Stimulated activated naive CD8-positive, alpha-beta T cell treated with anti-CD3 and anti-CD28 coated beads, Interleukin-15, Interleukin-2, amounts not matched to agents 100 ng/mL and 50 ng/mL, for 24 hours (primary cell): Measurements from ENCODE around the gene SLC22A14.
"Not testable (repeated sequence)": the region's sequence is repeated elsewhere in the genome, so short reads cannot be mapped to it uniquely, and the experiment has no call there.

ENCODE experiments used
- H3K27ac Mint-ChIP-seq: one replicate; pipeline ENCODE4 v1.8.0; 2021; ENCODE audit warnings: mild to moderate bottlenecking, mixed read lengths
- H3K27me3 Mint-ChIP-seq: one replicate; pipeline ENCODE4 v1.8.0; 2021; ENCODE audit warnings: mixed read lengths
- H3K36me3 Mint-ChIP-seq: one replicate; pipeline ENCODE4 v1.8.0; 2021; ENCODE audit warnings: low read depth, mixed read lengths
- H3K4me1 Mint-ChIP-seq: one replicate; pipeline ENCODE4 v1.8.0; 2021; ENCODE audit warnings: low read depth, mixed read lengths
- H3K4me3 Mint-ChIP-seq: one replicate; pipeline ENCODE4 v1.8.0; 2021; ENCODE audit warnings: mild to moderate bottlenecking, mixed read lengths
- H3K9me3 Mint-ChIP-seq: one replicate; pipeline ENCODE4 v1.8.0; 2021; ENCODE audit warnings: mixed read lengths

SLC22A14 gene

DNA sequence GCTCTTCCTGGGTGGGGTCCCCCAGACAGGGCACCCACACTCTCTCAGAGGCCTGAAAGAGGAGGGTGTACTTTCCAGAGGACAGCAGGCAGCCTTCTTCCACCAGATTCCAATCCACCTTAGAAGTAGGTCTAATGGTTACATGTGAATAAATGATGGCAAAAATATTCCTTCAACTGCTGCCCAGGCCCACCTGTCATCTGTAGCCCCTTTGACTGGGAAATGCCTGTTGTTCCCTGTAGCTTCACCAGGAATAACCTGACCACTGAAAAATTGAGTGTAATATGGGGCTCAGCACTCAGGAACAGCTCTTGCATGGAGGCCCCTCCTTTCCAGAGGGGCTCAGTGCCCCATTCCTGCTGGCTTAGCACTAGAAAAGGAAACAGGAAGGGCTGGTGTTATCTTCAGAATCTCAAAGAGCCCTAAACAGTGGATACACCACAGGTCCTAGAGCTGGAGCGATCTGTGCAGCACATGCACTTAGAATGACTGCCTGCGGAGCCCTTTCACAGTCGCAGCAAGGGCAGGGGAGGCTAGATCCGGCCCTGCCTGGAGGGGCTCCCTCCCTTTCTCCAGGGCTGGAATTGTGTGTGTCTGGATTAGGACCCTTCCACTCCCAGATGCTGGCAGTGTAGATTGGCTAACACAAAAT lies 32.1 kb downstream of the SLC22A14 start:
- Mint-ChIP-seq H3K4me3 (no peak overlapping the region), H3K27ac (no peak overlapping the region), H3K36me3 (no peaks in the 10 kb centered on the region), H3K4me1 (no peaks in the 10 kb centered on the region), H3K9me3 (no peaks in the 10 kb centered on the region), H3K27me3 (no peaks in the 10 kb centered on the region)

- Mint-ChIP-seq H3K27me3 (no peaks in the 10 kb centered on the region), H3K27ac (no peak overlapping the region), H3K9me3 (no peaks in the 10 kb centered on the region), H3K36me3 (no peaks in the 10 kb centered on the region), H3K4me1 (no peaks in the 10 kb centered on the region), H3K4me3 (no peak overlapping the region)
Observed at GRCh38 chr3:38314764-38315487, 32.8 kb downstream of the SLC22A14 start.

DNA sequence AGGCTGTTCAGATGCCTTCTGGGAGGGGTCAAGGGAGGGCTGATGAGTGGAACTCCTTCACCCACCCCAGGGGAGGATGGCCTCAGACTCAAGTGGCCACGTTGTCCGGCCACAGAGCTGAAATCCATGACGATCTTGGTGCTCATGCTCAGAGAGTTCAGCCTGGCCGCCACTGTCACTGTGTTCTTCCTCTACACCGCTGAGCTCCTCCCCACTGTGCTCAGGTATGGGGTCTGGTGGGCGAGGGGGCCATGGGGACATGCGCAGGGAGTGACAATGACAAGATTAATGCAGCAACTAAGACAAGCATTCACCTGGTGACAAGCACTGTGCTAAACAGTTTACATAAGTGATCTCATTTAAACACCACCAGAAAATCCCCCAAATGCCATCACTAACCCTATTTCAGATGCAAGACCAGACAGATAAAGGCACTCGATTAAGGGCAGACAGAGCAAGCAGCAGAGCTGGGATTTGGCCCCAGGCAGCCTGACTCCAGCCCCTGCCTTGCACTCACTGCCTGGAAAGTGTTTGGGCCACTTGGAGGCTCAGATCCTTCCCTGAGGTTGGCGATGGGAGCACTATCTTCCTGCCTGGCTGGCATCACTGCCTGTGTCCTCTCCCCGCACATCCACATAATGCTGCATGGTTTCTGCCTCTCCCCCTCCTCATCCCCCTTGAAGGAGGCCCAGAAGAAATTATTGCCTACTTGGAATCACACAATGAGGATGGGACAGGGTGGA lies 33.6 kb downstream of the SLC22A14 start:
- H3K27ac Mint-ChIP-seq, result no peak overlapping the region
- no peaks in the 10 kb centered on the region for H3K36me3 Mint-ChIP-seq
- H3K4me1 Mint-ChIP-seq, result no peaks in the 10 kb centered on the region
- no peaks in the 10 kb centered on the region for H3K9me3 Mint-ChIP-seq
- H3K4me3 Mint-ChIP-seq, result no peak overlapping the region
- no peaks in the 10 kb centered on the region for H3K27me3 Mint-ChIP-seq

GRCh38 chr3:38316356-38317191 lies 34.5 kb downstream of the SLC22A14 start:
- H3K4me1 Mint-ChIP-seq, result no peaks in the 10 kb centered on the region
- H3K27me3 Mint-ChIP-seq, result no peaks in the 10 kb centered on the region
- no peaks in the 10 kb centered on the region for H3K36me3 Mint-ChIP-seq
- no peaks in the 10 kb centered on the region for H3K9me3 Mint-ChIP-seq
- H3K27ac Mint-ChIP-seq, result no peak overlapping the region
- no peak overlapping the region for H3K4me3 Mint-ChIP-seq

DNA sequence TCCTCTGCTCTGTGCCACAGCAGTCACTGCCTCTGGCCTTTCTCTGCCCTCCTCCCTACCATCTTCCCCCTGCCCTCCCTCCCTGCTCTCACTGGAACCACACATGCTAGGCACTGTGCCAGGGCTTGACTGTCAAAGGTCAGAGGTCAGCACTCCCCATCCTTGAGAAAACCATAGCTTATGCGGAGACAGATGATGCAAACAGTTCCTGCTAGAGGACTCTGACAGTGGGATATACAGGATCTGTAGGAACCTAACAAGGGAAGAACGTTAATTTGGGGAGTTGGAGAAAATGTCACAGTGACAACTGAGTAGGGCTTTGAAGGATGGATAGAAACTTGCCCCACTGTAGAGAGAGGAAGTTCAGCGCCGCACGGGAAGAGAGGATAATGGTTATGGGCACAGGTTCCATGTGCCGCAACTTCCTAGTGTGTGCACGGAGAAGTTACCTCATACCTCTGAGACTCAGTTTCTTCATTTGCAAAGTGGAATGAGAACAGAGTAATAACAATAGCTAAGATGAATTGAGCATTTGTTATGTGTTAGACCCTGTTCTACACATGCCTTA lies 35.2 kb downstream of the SLC22A14 start:
- Mint-ChIP-seq H3K27ac (no peak overlapping the region), H3K9me3 (no peaks in the 10 kb centered on the region), H3K36me3 (no peaks in the 10 kb centered on the region), H3K27me3 (no peaks in the 10 kb centered on the region), H3K4me3 (no peak overlapping the region), H3K4me1 (no peaks in the 10 kb centered on the region)

DNA sequence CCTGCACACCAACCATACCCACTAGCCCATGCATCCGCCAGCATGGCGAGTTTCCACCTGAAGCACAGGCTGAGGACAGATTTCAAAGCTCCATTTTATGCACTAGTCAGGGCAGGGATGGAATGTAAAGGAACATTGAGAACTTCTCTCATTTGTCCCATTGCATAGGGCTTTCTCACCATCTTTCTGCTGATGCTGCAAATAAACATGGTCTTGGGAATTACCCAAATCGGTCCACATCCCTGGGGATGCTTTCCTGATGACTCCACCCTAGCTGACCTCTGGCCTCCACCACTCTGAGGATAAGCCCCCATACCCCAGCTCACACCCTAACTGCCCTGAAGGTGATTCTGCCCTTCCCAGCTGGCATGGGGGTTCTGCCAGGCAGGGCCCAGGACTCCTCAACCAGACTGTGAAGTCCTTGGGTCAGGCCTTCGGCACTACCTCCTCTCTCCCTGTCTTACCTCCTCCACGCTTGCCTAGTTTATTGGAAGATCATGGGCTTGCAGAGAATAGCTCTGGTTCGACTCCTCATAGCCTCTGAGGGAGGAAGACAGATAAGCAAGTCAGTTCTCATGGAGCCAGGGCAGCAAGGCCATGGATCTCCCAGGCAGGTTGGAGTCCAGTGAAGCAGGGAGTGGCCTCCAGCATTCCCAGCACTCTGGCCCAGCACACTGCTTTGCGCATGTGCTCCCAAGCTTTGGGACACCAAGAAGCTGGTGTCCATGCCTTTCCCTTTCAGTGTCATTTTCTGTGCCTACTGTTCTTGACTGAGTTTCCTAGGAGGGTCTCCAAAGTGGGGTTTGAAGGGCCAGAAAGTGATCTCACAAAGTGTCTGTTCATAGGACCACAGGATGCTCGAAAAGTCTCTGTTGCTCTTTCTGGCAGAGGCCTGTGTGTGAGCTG lies 36.9 kb downstream of the SLC22A14 start:
- Mint-ChIP-seq H3K36me3 (no peaks in the 10 kb centered on the region), H3K27ac (no peak overlapping the region), H3K4me1 (no peaks in the 10 kb centered on the region), H3K4me3 (no peak overlapping the region), H3K9me3 (no peaks in the 10 kb centered on the region), H3K27me3 (no peaks in the 10 kb centered on the region)

DNA sequence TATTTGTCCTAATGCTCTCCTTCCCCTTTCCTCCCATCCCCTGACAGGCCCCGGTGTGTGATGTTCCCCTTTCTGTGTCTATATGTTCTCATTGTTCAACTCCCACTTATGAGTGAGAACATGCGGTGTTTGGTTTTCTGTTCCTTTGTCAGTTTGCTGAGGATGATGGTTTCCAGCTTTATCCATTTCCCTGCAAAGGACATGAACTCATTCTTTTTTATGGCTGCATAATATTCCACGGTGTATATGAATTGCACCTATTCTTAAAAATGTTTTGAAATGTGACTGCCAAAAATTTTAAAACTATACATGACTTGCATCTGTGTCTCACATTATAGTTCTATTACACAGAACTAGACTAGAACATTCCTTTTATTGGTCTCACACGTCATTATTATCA lies 38.5 kb downstream of the SLC22A14 start:
- H3K4me3 Mint-ChIP-seq, H3K4me1 Mint-ChIP-seq, H3K27me3 Mint-ChIP-seq, H3K36me3 Mint-ChIP-seq, H3K27ac Mint-ChIP-seq, H3K9me3 Mint-ChIP-seq: not testable (repeated sequence)

GRCh38 chr3:38323060-38323459 lies 41.0 kb downstream of the SLC22A14 start:
- no peak overlapping the region for H3K27ac Mint-ChIP-seq
- peaks cover 4% of the 10 kb centered on the region for H3K27me3 Mint-ChIP-seq
- no peaks in the 10 kb centered on the region for H3K9me3 Mint-ChIP-seq
- H3K4me3 Mint-ChIP-seq, result no peak overlapping the region
- H3K36me3 Mint-ChIP-seq, result no peaks in the 10 kb centered on the region
- no peaks in the 10 kb centered on the region for H3K4me1 Mint-ChIP-seq

GRCh38 chr3:38325256-38325655 lies 43.2 kb downstream of the SLC22A14 start:
- no peak overlapping the region for H3K4me3 Mint-ChIP-seq
- H3K27me3 Mint-ChIP-seq, result peaks cover 4% of the 10 kb centered on the region
- H3K36me3 Mint-ChIP-seq, result no peaks in the 10 kb centered on the region
- no peak overlapping the region for H3K27ac Mint-ChIP-seq
- H3K9me3 Mint-ChIP-seq, result no peaks in the 10 kb centered on the region
- no peaks in the 10 kb centered on the region for H3K4me1 Mint-ChIP-seq

- Mint-ChIP-seq H3K36me3 (no peaks in the 10 kb centered on the region), H3K27ac (no peak overlapping the region), H3K4me1 (no peaks in the 10 kb centered on the region), H3K9me3 (no peaks in the 10 kb centered on the region), H3K4me3 (no peak overlapping the region), H3K27me3 (peaks cover 4% of the 10 kb centered on the region)
Observed at GRCh38 chr3:38327335-38328009, 45.4 kb downstream of the SLC22A14 start.

GRCh38 chr3:38331257-38332022 lies 49.3 kb downstream of the SLC22A14 start:
- Mint-ChIP-seq H3K36me3 (no peaks in the 10 kb centered on the region), H3K9me3 (no peaks in the 10 kb centered on the region), H3K4me1 (no peaks in the 10 kb centered on the region), H3K4me3 (no peak overlapping the region), H3K27me3 (no peaks in the 10 kb centered on the region), H3K27ac (no peak overlapping the region)

- no peaks in the 10 kb centered on the region for H3K9me3 Mint-ChIP-seq
- H3K27me3 Mint-ChIP-seq, result no peaks in the 10 kb centered on the region
- H3K27ac Mint-ChIP-seq, result no peak overlapping the region
- H3K4me3 Mint-ChIP-seq, result no peak overlapping the region
- no peaks in the 10 kb centered on the region for H3K36me3 Mint-ChIP-seq
- no peaks in the 10 kb centered on the region for H3K4me1 Mint-ChIP-seq
Observed at GRCh38 chr3:38332201-38332600, 50.1 kb downstream of the SLC22A14 start.
